HepG2 (cell line): ENCODE data around the gene ENTREP3. TPM values are rescaled to one million over a fixed set of nuclear protein-coding genes. Genes with fewer than 3 reads are reported as not detected.

Experiments used
- BORCS8-MEF2B ChIP-seq: sonication (generic); formaldehyde crosslinking; IDR thresholded peaks from 2 replicates; pipeline ENCODE4 v1.8.0; 2022; ENCODE audit warnings: mild to moderate bottlenecking, missing genetic modification reagents
- CTCF ChIP-seq: sonication (generic); formaldehyde crosslinking; IDR thresholded peaks from 2 replicates; pipeline ENCODE4 v1.5.0; 2020; ENCODE audit warnings: mild to moderate bottlenecking, missing genetic modification reagents, moderate library complexity
- E2F1 ChIP-seq: sonication (generic); formaldehyde crosslinking; IDR thresholded peaks from 2 replicates; pipeline ENCODE4 v1.5.0; 2020; ENCODE audit warnings: missing genetic modification reagents
- GPN1 ChIP-seq: sonication (generic); formaldehyde crosslinking; IDR thresholded peaks from 2 replicates; pipeline ENCODE4 v1.5.1; 2020; ENCODE audit warnings: missing genetic modification reagents, borderline replicate concordance
- KLF6 ChIP-seq: IDR thresholded peaks from 2 replicates; pipeline ENCODE4 v1.8.0; 2016; ENCODE audit warnings: missing biosample characterization, missing genetic modification reagents
- MYNN ChIP-seq: sonication (generic); formaldehyde crosslinking; IDR thresholded peaks from 2 replicates; pipeline ENCODE4 v1.4.0; 2020; ENCODE audit warnings: mild to moderate bottlenecking, low read depth, missing genetic modification reagents
- NR1H2 ChIP-seq: sonication (generic); formaldehyde crosslinking; IDR thresholded peaks from 2 replicates; pipeline ENCODE4 v1.8.1; 2022; ENCODE audit warnings: low read depth, missing genetic modification reagents, borderline replicate concordance
- PAXIP1 ChIP-seq: sonication (generic); formaldehyde crosslinking; conservative IDR thresholded peaks from 2 replicates; pipeline ENCODE4 v1.4.0; 2020; ENCODE audit warnings: mild to moderate bottlenecking, missing genetic modification reagents, moderate library complexity
- PHB2 ChIP-seq: fragments of 450-650 bp; IDR thresholded peaks from 2 replicates; pipeline ENCODE4 v1.6.1; 2018; ENCODE audit not compliant: partially characterized antibody
- PHF8 ChIP-seq: sonication (generic); formaldehyde crosslinking; IDR thresholded peaks from 2 replicates; pipeline ENCODE4 v1.5.0; 2020; ENCODE audit warnings: missing genetic modification reagents
- RERE ChIP-seq: IDR thresholded peaks from 2 replicates; pipeline ENCODE4 v1.6.1; 2016; ENCODE audit warnings: low read depth, missing genetic modification reagents, missing compliant biosample characterization
- SNAPC5 ChIP-seq: sonication (generic); formaldehyde crosslinking; IDR thresholded peaks from 2 replicates; pipeline ENCODE4 v1.8.1; 2023; ENCODE audit warnings: mild to moderate bottlenecking, missing genetic modification reagents, borderline replicate concordance
- SRSF1 ChIP-seq: fragments of 200-400 bp; formaldehyde crosslinking; optimal IDR thresholded peaks from 2 replicates; pipeline ENCODE3; 2017; ENCODE audit warnings: mild to moderate bottlenecking, low read depth, low read length, moderate library complexity
- ZFP90 ChIP-seq: sonication (generic); formaldehyde crosslinking; IDR thresholded peaks from 2 replicates; pipeline ENCODE4 v1.8.0; 2022; ENCODE audit warnings: missing genetic modification reagents, mild to moderate bottlenecking, inconsistent platforms, borderline replicate concordance
- ZNF460 ChIP-seq: sonication (generic); formaldehyde crosslinking; IDR thresholded peaks from 2 replicates; pipeline ENCODE4 v1.5.1; 2020; ENCODE audit warnings: missing genetic modification reagents, mild to moderate bottlenecking, borderline replicate concordance
- ZNF556 ChIP-seq: sonication (generic); formaldehyde crosslinking; IDR thresholded peaks from 2 replicates; pipeline ENCODE4 v1.4.0; 2020; ENCODE audit warnings: mild to moderate bottlenecking, missing genetic modification reagents, borderline replicate concordance
- ZNF772 ChIP-seq: sonication (generic); formaldehyde crosslinking; IDR thresholded peaks from 2 replicates; pipeline ENCODE4 v1.5.0; 2020; ENCODE audit warnings: mild to moderate bottlenecking, missing genetic modification reagents
- polyA plus RNA-seq, 8 experiments: library from polyadenylated mRNA; depleted of rRNA in 3 of 8; stranded (reverse) in 7 of 8; unstranded in 1 of 8; fragments of >200 nt; fragmentation: Illumina TruSeq in 4 of 8; extraction: Trizol in 4 of 8; gene quantifications; 2 replicates each; pipeline versions ENCODE4 v1.2.1 to v1.2.3, GENCODE V29; 2011 to 2016; ENCODE audit warnings: low read depth in 4 of 8, missing spikeins in 1 of 8, mixed read lengths in 1 of 8; ENCODE audit not compliant: insufficient read depth in 1 of 8
- total RNA-seq, 5 experiments: library from RNA; depleted of rRNA; stranded (reverse); fragments of >200 nt; fragmentation: Illumina TruSeq; extraction: Trizol; gene quantifications; 2 replicates each; pipeline ENCODE4 v1.2.3, GENCODE V29; 2016; ENCODE audit warnings: low read depth in 1 of 5

Gene ENTREP3
- total and polyA plus RNA-seq, 2 of the 13 experiments (the other 11 are each of a cell fraction or from before 2014, with no cell fraction given): 4.1 to 9.9 TPM

- TF ChIP-seq CTCF (no peak), PAXIP1 (peak; percentile 54), ZNF460 (CRISPR knock-in tag) (no peak), ZFP90 (CRISPR knock-in tag) (no peak), KLF6 (CRISPR knock-in tag) (no peak), SRSF1 (no peak), PHF8 (CRISPR knock-in tag) (peak; percentile 65; the same call in 1 of the 2 replicates), RERE (CRISPR knock-in tag) (no peak), BORCS8-MEF2B (CRISPR knock-in tag) (no peak), ZNF772 (no peak), SNAPC5 (CRISPR knock-in tag) (no peak), GPN1 (CRISPR knock-in tag) (no peak), ZNF556 (no peak), E2F1 (CRISPR knock-in tag) (no peak), NR1H2 (CRISPR knock-in tag) (0 out of 2 replicates have a peak, but pooled peaks have one; percentile 12), PHB2 (no peak), MYNN (CRISPR knock-in tag) (no peak)
Measured at GRCh38 chr1:155208541-155209311, 46.6 kb downstream of the ENTREP3 start, which contains the start of gene MTX1 (continued).
